Hematopoietic multipotent progenitor cell treated with erythropoietin and hydrocortisone succinate and interleukin-3 and kit ligand, for 17 days (in vitro differentiated cells): ENCODE data around the gene TMEM242.

Experiments
- DNase-seq: peaks from one replicate; pipeline ENCODE4 v3.0.0-alpha.2; 2015; ENCODE audit warnings: low spot score

Gene TMEM242

GRCh38 chr6:157248264-157248663 lies 75.1 kb downstream of the TMEM242 start:
- no peak for DNase-seq

- DNase-seq: no peak
Observed at GRCh38 chr6:157246771-157247484, 76.4 kb downstream of the TMEM242 start.

- DNase-seq: no peak
Observed at GRCh38 chr6:157246048-157246630, 77.2 kb downstream of the TMEM242 start.

GRCh38 chr6:157245436-157245835 lies 77.9 kb downstream of the TMEM242 start:
- no peak for DNase-seq

GRCh38 chr6:157244780-157245179 lies 78.5 kb downstream of the TMEM242 start:
- no peak for DNase-seq

GRCh38 chr6:157244175-157244574 lies 79.1 kb downstream of the TMEM242 start:
- no peak for DNase-seq

- DNase-seq: no peak
Observed at GRCh38 chr6:157242791-157243190, 80.5 kb downstream of the TMEM242 start.

GRCh38 chr6:157240960-157241311 lies 82.4 kb downstream of the TMEM242 start:
- no peak for DNase-seq

GRCh38 chr6:157240059-157240959 lies 83.0 kb downstream of the TMEM242 start:
- no peak for DNase-seq

GRCh38 chr6:157239671-157240058 lies 83.7 kb downstream of the TMEM242 start:
- no peak for DNase-seq
